Retinal pigment epithelial cell (primary cell): ENCODE results near the gene GTPBP8.
A peak's percentile ranks its signal among the peaks of the same experiment; 100 is the strongest.

Experiments used
- DNase-seq: peaks from one replicate; pipeline ENCODE4 v3.0.0-alpha.2; 2010; ENCODE audit warnings: low read depth
- H3K4me3 ChIP-seq: 2 replicates; pipeline ENCODE4 v1.5.1; 2011; ENCODE audit warnings: mild to moderate bottlenecking, low read length, control low read depth, moderate library complexity
- TF ChIP-seq, protein P1 (sequence below): conservative IDR thresholded peaks from 2 replicates; pipeline ENCODE4 v1.5.1; 2011; ENCODE audit warnings: low read depth, low read length, control low read depth, inconsistent platforms

Gene GTPBP8

DNA sequence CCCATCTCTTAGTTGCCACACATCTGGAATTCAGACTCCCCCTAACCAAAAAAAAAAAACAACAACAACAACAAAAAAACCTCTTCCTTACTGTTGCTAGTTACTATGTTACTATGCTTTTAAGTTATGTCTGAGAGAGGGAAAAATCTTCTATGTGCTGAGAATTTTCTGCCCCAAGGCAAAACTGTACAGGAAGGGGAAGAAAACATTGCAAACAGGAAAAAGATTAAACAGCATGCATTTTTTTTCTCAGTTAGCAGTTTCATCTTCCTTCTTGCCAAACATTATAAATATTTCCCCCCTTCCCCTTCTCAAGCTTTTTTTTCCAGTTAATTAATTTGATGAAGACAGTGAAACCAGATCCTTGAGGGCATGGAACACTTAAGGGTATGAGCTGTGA lies 14.8 kb upstream of the GTPBP8 start:
- DNase-seq = no peak
- no peak overlapping the region for H3K4me3 ChIP-seq
- TF ChIP-seq, protein P1, sequence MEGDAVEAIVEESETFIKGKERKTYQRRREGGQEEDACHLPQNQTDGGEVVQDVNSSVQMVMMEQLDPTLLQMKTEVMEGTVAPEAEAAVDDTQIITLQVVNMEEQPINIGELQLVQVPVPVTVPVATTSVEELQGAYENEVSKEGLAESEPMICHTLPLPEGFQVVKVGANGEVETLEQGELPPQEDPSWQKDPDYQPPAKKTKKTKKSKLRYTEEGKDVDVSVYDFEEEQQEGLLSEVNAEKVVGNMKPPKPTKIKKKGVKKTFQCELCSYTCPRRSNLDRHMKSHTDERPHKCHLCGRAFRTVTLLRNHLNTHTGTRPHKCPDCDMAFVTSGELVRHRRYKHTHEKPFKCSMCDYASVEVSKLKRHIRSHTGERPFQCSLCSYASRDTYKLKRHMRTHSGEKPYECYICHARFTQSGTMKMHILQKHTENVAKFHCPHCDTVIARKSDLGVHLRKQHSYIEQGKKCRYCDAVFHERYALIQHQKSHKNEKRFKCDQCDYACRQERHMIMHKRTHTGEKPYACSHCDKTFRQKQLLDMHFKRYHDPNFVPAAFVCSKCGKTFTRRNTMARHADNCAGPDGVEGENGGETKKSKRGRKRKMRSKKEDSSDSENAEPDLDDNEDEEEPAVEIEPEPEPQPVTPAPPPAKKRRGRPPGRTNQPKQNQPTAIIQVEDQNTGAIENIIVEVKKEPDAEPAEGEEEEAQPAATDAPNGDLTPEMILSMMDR = no peak

DNA sequence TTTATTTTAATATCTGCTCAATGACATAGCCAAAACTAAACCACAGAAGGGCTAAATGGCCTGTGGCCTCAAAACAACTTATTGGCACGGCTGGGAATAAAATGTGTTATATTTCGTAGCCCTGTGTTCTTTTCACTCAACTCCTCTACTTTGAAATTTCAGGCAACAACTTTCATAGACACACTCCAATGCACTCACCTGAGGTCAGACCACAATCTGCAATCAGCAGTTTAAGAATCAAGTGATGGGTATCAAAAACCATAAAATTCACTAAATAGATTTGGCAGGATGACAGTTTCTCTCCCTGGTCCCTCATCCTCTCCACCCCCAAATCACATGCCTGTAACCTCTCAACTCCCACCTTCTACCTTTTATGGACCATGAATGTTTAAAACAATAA lies 13.8 kb upstream of the GTPBP8 start:
- TF ChIP-seq, protein P1 = no peak
- no peak overlapping the region for H3K4me3 ChIP-seq
- DNase-seq = no peak

DNA sequence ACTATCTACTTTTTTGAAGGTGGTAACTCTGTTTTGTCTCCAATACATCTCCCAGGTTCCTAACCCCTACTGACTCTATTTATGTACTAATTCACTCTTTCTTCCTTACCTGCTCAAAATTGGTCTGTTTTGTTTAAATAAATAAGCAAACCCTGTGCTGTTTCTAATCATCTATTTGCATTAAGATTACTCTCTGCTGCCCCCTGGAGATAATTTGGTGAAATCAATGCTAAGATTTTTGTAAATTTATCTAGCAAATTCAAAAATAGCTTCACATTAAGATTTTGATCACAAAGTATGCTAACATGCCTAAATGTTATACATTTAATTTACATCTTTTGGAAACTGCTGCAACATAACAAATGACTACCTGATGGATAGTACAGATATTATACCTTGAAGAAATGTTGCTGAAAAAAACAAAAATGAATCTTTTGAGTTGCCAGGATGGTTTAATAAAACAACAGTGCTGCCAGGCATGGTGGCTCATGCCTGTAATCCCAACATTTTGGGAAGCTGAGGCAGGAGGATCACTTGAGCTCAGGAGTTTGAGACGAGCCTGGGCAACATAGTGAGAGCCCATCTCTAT lies 11.4 kb upstream of the GTPBP8 start:
- peak; percentile 7 for DNase-seq
- TF ChIP-seq, protein P1 = peak; percentile 58
- no peak overlapping the region for H3K4me3 ChIP-seq

DNA sequence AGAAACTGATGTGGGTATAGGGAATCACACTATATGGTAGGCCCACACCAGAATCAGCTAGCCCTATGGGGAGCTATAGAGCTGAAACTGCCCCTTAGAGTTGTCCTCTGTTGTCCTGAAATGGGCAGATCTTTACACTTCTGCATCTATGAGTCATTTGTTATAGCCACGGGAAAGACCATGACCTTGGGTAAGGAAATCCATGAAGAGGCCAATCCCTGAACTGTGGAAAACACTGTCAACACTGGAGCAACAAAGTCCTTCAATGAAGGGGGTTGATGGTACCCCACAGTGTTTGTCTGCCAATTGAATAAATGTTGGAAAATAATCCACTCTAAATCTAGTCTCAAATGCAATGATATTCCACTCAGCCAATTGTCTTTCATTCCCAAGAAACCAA lies 10.7 kb upstream of the GTPBP8 start:
- no peak overlapping the region for H3K4me3 ChIP-seq
- no peak for DNase-seq
- TF ChIP-seq, protein P1 = no peak

DNA sequence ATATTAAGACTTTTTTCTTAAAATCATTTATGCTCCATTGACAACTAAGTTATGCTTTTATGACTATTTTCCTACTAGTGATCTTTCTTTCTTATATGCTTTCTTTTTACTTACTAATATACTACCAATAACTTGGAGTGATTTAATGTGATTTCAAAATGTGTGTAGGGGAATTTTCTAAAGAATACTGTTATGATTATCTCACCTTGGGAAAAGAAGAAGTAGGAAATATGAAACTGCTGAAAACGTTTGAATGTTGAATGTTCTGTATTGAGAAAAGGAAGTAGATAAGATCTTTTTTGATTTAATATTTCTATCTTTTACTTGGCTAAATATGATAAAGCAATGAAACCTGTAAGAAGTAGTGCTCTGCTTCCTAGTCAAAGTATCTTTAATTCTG lies 8.1 kb upstream of the GTPBP8 start:
- H3K4me3 ChIP-seq = no peak overlapping the region
- TF ChIP-seq, protein P1 = no peak
- DNase-seq = no peak

DNA sequence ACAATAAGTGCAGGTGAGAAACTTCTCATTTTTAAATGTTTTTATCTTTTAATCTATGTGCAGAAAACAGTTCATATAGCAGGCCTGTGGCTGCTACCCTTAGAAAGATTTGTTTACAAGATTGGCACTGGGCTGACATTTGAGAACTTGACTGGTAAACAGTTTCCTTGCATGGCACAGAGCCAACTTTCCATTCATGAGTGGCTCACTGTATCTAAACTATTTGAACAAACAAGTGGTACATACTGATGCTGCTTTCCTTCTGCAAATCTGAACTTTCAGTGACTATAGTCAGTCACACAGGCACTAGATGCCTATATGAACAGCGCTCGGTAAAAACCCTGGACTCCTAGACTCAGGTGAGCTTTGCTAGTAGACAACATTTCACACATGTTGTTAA lies 6.3 kb upstream of the GTPBP8 start:
- no peak overlapping the region for H3K4me3 ChIP-seq
- DNase-seq = peak; percentile 11
- TF ChIP-seq, protein P1 = no peak

DNA sequence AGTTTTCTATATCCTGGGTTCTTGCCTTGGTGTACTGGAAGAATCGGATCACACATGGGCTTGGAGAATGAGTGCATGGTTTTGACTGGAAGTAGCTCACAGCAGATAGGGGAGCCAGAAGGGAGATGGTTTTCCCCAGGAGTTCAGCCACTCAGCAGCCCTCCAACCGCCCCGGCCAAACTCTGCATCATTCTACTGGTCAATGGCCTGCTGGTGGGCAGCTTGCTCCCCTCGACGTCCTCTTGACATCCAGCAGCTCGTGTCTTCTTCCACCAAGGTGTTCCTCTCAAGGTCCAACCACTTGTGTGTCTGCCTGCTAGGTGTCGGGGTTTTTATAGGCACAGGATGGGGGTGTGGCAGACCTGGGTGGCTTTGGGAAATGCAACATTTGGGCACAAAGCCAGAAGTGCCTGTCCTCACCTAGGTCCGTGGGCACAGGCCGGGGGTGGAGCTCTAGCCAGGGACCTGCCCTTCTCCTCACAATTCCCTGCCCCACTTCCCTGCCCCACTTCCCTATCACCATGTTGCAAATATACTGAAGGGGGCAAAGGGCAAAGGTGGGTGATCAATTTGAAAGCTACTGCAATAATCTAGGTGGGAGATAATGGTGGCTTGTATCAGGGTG lies 3.0 kb upstream of the GTPBP8 start:
- TF ChIP-seq, protein P1 = no peak
- H3K4me3 ChIP-seq = no peak overlapping the region
- no peak for DNase-seq
